HCEC 1CT (cell line): Measurements from ENCODE around the gene PDE2A.
"Not testable (repeated sequence)": the region's sequence is repeated elsewhere in the genome, so short reads cannot be mapped to it uniquely, and the experiment has no call there.

Experiments used
- DNase-seq: peaks from one replicate; pipeline ENCODE4 v3.0.0-alpha.2; 2017

Gene PDE2A

GRCh38 chr11:72573855-72574445 is 100.3 kb downstream of the PDE2A start:
- DNase-seq, result no peak

GRCh38 chr11:72573072-72573854 is 101.0 kb downstream of the PDE2A start:
- DNase-seq, result peak; percentile 36

DNA sequence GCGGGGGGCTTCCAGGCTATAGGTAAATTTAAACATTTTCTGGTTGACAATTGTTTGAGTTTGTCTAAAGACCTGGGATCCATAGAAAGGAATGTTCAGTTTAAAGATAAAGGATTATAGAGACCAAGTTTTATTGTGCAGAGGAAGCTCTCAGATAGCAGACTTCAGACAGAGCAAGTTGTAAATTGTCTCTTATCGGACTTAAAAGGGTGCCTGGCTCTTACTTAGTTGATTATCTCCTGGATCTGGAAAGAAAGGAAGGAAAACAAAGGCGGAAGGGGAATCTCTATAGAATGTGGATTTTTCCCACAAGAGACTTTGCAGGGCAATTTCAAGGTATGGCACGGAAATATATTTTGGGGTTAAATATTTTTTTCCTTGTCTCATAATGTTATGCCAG is 101.7 kb downstream of the PDE2A start:
- not testable (repeated sequence) for DNase-seq

DNA sequence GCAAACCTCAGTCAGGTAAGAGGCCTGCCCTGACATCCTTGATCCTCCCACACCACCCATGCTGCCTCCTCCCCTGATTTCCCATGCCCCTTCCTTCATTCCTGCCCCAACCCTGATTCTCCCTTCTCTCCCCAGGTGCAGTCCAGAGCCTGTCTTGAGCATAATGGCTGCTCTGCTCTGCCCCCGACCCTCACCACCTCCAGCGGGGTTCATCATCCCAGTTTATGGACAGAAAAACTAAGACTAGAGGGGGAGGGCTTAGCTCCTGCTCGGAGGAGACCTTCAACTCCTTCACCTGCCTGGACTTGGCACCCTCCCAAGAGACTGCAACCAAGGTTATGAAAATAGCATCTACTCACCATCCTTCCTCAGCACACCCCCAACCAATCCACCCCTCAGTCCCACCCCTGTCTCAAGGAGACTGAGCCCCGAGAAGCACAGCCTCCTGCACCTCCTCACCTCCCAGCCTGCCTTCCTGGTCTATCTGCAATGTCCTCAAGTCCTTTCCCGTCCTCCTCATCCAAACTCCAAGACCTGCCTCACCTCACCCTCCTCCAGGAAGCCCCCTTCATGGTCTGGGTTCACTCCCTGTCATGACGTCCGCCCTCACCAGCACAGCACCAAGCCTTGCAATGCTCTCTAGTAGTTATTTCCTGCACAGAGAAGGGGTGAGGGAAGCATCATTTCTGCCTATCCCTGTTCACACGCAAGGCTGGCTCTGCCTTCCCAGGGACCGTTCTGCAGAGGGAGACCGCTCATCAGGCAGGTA is 103.1 kb downstream of the PDE2A start:
- DNase-seq, result no peak

DNA sequence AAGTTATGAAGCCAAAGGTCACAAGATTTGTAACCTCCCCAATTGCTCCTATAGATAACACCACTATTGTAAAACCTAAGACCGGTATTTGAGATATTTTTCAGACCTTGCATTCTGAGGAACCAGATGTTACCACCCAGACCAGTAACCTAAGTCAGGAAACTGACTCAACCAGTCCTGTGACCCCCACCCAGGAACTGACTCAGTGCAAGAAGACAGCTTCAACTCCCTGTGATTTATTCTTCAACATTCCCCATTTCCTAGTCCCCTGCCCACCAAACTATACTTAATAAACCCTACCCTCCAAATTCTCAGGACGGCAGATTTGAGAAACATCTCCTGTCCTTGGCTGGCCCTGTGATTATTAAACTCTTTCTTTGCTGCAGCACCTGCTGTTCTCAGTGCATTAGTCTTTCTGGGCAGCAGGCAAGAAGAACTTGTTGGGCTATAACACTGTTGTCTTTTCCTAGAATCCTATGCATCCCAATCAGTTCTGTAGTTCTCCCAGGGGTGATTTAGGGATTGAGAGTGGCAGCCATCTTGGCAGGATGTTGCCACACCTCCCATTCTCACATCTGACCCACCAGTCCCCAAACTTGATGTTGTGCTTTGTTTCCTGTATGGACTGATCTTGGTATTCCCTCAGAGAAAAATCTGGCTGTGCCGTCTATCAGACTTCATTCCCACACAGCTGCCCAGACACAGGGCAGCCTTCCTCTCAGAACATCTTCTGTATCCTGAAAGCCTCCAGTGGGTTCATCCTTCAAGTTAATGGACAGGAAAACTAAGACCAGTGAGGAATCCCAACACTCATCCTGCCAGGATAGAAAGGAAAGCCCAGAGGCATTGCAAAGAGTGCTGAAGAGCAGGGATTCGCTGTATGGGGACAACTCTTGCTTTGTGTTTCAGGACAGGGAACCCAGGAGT is 104.0 kb downstream of the PDE2A start:
- DNase-seq, result peak; percentile 88

DNA sequence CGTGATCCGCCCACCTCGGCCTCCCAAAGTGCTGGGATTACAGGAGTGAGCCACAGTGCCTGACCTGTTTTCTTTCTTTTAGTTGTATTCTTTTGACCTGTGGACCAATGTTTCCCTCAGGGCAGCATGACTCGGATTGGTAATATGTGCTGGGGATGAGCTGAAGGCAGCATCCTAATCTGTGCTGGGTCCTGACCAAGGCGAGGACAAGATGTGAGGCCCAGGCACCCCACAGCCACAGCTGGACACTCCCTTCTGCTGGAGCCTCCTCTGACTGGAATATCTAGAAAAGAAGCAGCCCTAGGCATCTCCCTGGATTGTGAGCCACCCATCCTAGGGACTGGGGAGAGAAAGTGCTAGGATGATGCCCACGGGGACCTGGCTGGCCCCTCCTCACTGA is 105.4 kb downstream of the PDE2A start:
- peak; percentile 34 for DNase-seq

- no peak for DNase-seq
Measured at GRCh38 chr11:72562431-72562830, 111.8 kb downstream of the PDE2A start.

- DNase-seq, result no peak
Measured at GRCh38 chr11:72561856-72562255, 112.4 kb downstream of the PDE2A start.

DNA sequence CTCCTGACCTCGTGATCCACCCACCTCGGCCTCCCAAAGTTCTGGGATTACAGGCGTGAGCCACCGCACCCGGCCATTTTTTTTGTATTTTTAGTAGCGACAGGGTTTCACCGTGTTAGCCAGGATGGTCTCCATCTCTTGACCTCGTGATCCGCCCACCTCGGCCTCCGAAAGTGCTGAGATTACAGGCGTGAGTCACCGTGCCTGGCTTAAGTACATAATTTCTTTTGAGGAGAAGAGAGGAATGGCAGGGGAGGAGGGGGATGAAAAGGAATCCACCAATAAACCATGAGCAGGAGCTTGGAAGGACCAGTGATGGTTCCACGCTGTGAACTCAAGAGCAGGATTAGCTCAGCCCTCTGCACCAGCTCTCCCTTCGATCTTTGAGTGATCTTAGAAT is 113.4 kb downstream of the PDE2A start:
- DNase-seq, result not testable (repeated sequence)

- DNase-seq, result no peak
Measured at GRCh38 chr11:72556433-72556832, 117.8 kb downstream of the PDE2A start.

DNA sequence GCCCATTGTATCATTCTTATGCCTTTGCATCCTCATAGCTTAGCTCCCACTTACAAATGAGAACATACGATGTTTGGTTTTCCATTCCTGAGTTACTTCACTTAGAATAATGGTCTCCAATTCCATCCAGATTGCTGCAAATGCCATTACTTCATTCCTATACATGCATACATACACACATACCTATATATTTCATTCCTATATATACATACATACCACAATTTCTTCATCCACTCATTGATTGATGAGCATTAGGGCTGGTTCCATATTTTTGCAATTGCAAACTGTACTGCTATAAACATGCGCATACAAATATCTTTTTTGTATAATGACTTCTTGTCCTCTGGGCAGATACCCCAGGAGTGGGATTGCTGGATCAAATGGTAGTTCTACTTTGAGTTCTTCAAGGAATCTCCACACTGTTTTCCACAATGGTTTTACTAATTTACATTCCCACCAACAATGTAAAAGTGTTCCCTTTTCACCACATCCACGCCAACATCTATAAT is 119.2 kb downstream of the PDE2A start:
- DNase-seq, result not testable (repeated sequence)

- DNase-seq, result no peak
Measured at GRCh38 chr11:72553706-72554105, 120.5 kb downstream of the PDE2A start.

GRCh38 chr11:72552399-72552910 is 121.8 kb downstream of the PDE2A start:
- peak; percentile 21 for DNase-seq

- no peak for DNase-seq
Measured at GRCh38 chr11:72551571-72551970, 122.7 kb downstream of the PDE2A start.

DNA sequence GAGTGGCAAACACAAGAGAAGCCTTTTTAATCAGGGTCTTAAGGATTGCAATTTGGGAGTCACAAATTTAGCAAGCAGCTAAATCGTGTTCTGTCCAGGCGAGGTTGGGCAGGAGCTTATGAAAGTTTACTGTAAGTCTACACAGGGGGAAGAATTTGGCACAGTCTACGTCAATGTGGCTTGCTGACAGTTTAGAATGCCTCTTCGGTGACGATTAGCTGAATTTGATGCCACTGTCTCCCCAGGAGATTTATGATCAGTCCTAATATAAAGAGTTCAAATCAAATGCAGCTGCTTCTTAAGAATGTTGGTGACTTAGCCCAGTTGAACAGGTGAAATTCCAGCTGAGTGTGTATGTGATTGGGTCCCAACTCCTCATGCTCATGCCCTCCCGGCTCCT is 125.8 kb downstream of the PDE2A start:
- DNase-seq, result no peak

DNA sequence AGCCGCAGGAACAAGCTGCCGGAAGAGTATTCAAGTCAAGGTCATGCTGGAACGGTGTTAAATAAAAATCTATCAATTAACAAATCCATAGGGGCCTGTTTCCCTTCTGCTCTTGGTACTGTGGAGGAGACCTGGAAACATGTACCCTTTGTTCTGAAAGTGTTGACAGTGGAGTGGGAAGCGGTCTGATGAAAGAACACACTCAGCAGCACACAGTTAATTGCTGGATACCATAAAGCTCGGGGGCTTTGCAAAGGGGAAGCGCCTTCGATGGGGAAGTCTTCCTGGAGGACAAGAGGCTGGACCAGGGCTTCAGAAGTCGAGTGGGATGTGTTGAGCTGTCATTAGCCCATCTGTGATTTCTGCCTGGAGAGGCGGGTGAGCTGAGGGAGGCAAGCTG is 127.4 kb downstream of the PDE2A start:
- DNase-seq, result no peak

DNA sequence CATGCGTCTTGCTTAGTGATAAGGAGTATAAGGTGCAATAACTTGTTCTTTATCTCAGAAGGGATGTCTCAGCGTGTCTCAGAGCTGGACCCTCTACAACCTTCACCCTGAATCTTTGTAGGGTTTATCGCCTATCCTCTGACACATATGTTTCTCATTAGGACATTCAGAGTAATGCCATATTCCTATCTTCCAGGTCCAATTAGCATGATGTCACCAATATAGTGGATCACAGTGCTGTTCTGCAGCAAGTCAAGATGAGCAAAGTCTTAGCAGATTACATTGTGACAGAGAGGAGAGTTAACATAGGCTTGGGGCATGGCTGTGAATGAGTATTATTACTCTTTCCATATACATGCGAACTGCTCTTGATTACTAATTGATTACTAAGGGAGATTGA is 129.6 kb downstream of the PDE2A start:
- DNase-seq, result no peak

GRCh38 chr11:72543849-72544542 is 130.2 kb downstream of the PDE2A start:
- no peak for DNase-seq

DNA sequence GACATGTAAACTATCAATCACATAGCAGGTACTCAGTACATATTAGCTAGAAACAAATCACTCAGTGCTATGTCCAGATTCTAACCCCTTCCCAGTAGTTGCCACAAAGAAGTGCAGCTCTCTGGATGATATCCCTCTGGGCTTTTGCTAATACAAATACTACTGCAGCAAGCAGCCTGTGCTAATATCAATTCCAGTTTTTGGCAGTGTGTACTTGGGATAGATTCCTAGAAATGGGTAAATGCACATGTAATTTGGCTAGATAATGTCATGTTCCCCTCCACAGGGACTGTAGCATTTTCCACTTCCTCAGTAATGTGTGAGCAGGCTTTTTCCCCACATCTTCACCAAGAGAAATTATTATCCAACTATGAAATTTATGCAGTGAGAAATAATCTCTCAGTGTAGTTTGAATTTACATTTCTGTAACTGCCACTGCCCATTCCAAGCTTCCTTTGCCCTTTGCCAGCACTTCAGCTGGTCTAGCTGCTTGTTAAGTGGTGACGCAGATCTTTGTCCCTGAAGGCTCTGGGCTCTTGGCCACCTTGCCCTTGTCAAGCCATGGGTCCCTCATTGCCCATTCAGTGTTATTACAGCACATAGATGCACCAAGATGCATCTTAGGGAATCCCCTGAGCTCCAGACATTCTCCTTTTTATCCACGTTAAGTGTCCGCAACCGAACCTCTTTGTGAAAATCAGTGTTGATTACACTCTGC is 132.8 kb downstream of the PDE2A start:
- DNase-seq, result no peak

GRCh38 chr11:72537051-72537450 is 137.2 kb downstream of the PDE2A start:
- no peak for DNase-seq

DNA sequence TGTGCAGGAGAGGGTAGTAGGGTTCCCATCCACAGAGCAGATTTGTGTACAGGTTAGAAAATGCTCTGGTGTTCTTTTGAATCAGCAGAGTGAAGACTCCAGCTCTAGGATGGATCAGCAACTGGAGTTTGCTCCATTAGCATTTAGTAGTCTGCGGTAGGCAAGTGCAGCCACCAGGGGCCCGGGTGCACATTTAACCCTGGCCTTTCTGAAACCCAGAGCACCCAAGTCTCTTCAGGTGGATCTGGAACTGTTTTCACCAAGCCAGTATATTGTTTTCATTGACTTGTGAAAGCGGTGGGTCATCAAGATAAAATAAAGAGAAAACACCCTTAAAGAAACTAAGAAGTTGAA is 139.1 kb downstream of the PDE2A start:
- no peak for DNase-seq
